HG03159 (cell line): Measurements from ENCODE around the gene ZC3H4.
A peak's percentile ranks its signal among the peaks of the same experiment; 100 is the strongest.
"Not testable (repeated sequence)": the region's sequence is repeated elsewhere in the genome, so short reads cannot be mapped to it uniquely, and the experiment has no call there.

Experiments
- ATAC-seq: cut with Tn5 transposase; IDR thresholded peaks from one replicate; pipeline ENCODE4 v1.9.1; 2021; ENCODE audit warnings: mild to moderate bottlenecking, moderate library complexity; ENCODE audit not compliant: unreplicated experiment

The ZC3H4 gene

DNA sequence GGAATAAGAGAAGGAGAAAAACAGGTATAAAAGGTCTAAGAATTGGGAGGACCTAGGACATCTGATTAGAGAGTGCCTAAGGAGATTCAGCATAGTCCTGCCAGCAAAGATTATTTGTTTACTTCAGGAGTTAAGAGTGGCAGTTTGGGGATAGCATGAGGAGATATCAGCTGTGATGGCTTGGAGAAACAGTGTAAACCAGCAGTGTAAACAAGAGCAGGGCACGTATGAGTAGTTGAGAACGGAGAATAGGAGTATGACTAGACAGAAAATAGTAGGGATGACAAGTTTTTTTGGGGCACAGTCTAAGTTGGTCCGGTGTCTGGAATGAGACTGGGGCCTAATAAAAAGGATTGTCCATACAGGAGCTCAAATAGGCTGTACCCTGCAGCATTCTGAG lies 63.0 kb downstream of the ZC3H4 start:
- not testable (repeated sequence) for ATAC-seq

DNA sequence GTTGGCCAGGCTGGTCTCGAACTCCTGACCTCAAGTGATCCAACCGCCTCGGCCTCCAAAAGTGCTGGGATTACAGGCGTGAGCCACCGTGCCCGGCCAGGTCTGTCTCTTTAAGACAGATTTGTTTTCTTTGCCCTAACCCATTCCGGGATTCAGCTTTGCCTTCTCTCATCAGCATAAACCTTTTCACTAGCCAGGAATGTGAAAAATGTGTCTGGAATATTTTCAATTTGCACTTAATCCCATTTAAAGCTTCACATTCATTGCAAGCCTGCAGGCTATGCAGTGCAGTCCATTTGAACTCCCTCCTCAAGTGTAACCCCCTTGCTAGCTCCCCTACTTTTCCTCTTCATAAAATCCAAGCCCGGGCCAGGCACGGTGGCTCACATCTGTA lies 64.3 kb downstream of the ZC3H4 start:
- ATAC-seq: no peak

DNA sequence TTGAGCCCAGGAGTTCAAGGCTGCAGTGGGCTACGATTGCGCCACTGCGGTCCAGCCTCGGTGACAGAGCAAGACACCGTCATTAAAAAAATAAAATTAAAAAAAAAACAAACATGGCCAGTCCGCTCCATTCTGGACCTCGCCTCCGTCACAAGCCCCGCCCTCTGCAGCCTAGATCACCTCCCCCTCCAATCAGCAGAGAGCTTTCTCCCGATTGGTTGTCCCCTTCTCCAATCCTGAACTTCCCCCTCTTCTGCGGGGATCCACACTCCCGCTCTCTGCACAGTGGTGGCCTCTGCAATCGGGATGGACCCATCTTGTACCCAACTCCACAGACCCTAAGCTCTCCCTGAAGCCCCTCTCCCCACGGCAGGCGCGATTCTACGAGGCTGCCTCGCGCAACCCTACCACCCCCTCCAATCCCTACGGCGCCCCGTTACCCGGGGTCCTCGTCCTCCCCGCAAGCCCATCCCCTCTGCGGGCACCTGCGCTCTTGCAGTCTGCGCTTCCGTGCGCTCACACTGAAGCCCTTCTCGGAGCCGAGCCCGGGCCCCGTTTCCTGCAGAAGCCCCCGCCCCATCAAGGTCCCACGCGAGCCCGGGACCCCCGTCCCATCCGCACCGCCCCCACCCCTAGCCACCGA lies 65.7 kb downstream of the ZC3H4 start:
- peak; percentile 51 for ATAC-seq

- no peak for ATAC-seq
Observed at GRCh38 chr19:47047272-47047762, 66.3 kb downstream of the ZC3H4 start.

DNA sequence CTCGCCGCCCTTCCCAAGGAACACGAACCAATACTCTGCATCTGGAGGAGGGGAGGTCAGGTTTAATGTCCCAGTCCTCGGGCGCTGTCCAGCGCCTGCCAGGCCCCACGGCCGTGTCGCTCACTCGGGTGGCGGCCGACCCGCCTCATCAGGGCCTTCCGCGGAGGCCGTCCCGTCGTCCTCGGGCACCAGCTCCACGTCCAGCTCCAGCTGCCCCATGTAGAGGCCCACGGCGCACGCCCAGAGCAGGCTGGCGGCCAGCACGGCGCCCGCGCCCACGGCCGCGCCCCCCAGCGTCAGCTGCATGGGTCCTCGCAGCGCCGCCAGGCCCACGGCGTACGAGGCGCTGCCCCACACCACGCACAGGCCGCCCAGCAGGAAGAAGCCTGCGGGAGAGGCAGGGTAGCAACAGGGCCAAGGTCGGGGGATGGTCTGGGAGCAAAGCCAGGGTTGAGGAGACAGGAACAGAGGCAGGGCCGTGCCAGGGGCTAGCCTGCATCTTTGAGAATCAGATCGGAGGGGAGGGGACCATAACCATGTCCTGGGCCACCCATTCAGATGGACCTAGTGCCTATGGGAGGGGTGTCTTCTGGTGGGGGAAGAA lies 67.6 kb downstream of the ZC3H4 start:
- ATAC-seq: no peak

- ATAC-seq: no peak
Observed at GRCh38 chr19:47044946-47045866, 68.4 kb downstream of the ZC3H4 start.

DNA sequence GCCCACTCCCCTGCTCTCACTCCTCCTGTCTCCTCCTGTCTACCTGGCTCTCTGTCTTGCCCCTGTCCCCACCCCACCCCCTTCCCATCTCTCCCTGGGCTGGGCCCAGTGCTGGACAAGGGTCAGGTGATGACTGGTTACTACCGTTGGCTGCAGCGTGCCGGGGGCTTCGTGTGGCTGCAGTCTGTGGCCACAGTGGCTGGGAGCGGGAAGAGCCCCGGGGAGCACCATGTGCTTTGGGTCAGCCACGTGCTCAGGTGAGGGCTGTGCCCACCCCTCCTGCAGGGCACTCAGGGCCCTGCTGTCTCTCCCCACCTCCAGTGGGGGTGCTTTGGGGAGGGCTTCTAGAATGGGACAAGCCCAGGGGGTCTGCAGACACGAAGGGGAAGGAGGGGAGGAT lies 72.7 kb downstream of the ZC3H4 start:
- no peak for ATAC-seq

GRCh38 chr19:47039239-47039874 lies 74.2 kb downstream of the ZC3H4 start:
- ATAC-seq: no peak

- ATAC-seq: no peak
Observed at GRCh38 chr19:47037766-47038165, 75.8 kb downstream of the ZC3H4 start.

DNA sequence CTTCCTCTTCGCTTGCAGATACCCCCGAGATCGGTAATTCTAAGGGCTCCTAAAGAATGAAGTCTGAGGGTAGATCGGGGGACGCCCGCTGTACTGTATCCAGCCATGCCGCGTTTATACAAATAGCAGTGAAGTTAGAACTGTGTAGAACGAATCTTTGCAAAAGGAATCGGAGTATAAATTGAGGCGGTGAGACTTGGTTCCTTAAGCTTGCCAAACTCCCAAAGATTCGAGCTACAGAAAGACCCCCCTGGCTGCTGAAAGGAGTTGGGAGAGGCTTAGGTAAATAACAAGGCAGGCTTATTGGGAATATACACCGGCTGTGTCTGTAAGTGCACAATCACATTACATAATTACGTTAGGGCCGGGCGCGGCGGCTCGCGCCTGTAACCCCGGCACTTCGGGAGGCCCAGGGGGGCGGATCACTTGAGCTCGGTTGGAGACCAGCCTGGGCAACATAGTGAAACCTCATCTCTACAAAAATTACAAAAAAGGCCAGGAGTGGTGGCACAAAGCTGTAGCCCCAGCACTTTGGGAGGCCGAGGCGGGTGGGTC lies 77.4 kb downstream of the ZC3H4 start:
- no peak for ATAC-seq

GRCh38 chr19:47035127-47036096 lies 78.2 kb downstream of the ZC3H4 start:
- peak; percentile 84 for ATAC-seq

DNA sequence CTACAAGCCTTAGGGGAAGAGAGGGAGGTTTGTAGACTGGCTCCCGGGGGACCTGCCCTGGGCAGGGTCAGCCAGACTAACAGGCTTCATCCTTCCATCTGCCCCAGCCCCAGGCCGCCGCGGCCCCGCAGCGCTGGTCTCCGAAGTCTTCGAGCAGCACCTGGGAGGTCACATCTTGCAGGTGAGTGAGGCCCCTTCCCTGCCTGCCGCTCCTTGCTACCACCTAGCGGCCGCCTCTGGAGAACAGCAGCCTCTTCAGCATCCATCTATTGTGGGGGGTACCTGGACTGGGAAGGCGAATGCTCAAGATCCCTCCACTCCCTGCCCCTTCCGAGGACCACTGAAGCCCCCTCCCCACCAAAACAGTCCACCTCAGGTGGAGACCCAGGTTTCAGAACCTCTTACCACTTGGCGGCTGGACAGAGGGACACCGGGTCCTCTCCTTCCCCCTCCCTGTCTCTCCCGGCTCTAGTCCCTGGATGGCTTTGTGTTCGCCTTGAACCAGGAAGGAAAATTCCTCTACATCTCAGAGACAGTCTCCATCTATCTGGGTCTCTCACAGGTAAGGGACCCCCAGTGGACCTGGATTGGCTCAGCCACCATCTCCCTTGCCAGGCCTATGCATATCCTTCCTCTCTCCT lies 81.3 kb downstream of the ZC3H4 start:
- no peak for ATAC-seq

GRCh38 chr19:47028195-47028601 lies 85.4 kb downstream of the ZC3H4 start:
- ATAC-seq: no peak

DNA sequence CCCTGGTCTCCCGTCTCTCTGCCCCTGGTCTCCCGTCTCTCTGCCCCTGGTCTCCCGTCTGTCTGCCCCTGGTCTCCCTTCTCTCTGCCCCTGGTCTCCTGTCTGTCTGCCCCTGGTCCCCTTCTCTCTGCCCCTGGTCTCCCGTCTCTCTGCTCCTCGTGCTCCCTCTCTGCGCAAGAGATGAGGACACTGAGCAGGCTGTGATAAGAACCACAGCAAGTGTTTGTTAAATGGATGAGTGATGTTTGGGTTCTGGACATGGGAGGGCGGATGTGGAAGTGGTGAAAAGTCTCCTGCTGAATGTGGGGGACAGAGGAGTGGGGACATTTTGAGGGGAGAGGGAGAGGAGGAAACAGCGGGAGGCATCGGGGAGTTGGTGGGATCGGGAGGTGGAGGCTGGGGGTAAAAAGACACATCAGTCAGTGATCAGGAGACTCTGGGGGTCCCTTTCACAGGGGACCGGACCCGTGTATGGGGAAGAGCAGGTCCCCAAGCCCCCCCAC lies 85.9 kb downstream of the ZC3H4 start:
- ATAC-seq: no peak

DNA sequence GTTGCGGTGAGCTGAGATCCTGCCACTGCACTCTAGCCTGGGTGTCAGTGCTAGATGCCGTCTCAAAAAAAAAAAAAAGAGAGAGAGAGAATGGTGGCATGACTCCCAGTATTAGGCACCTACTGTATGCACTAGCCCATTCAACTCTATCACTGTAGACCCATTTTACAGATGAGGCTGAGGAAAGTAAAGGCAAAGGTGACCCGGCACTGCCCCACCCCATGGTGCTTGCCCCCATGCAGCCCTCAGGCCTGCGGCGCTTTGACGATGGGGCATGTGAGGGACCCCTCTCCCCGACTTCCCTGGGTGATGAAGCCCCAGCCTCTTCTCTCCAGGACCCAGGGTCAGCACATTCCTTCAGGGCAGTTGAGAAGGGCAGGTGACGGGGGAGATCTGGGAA lies 86.7 kb downstream of the ZC3H4 start:
- no peak for ATAC-seq

DNA sequence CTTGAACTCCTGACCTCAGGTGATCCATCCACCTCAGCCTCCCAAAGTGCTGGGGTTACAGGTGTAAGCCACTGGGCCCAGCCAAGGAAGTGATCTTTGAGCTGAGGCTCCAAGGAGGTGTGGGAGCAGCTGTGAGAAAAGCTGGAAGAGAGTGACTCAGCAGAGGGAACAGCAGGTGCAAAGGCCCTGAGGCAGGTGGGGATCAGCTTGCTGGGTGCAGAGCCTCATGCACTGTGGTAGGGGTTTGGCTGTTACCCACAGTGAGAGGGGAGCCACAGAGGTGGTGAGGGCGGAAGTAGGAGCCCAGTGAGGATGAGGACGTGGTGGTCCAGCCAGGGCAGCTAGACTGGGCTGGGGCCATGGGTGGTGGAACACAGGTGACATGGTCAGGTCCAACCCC lies 87.4 kb downstream of the ZC3H4 start:
- no peak for ATAC-seq

DNA sequence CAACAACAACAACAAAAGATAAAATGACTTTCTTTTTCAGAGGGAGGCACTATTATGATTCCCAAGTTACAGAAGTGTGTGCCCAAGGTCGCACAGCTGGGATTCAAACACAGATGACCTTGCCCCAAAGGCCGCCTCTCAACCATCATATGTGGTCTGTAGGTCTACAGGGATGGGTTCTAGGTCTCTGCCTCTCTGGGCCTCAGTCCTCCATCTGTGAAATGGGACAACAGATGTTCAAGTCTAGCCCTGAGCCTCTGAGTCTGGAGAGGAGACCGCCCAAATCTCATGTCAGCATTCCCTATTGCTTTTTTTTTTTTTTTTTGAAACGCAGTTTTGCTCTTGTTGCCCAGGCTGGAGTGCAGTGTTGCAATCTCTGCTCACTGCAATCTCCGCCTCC lies 89.1 kb downstream of the ZC3H4 start:
- no peak for ATAC-seq

GRCh38 chr19:47023448-47023794 lies 90.2 kb downstream of the ZC3H4 start:
- no peak for ATAC-seq
